Adrenal gland (tissue), 12 donors: ENCODE data around the gene SLCO2A1. TPM values are rescaled to one million over a fixed set of nuclear protein-coding genes. Genes with fewer than 3 reads are reported as not detected.

Experiments used
- DNase-seq, 7 donors: peaks; one replicate each; pipeline ENCODE4 v3.0.0-alpha.2; 2019 to 2020
- H3K27ac ChIP-seq, 5 donors: fragments of 200-600 bp; sonication (generic) in 4 of 5; 1 replicate in 3 of 5; 2 replicates in 2 of 5; pipeline versions ENCODE4 v1.5.1 to v1.8.0; 2016 to 2020; ENCODE audit warnings: mild to moderate bottlenecking in 1 of 5
- H3K27me3 ChIP-seq: fragments of 200-600 bp; 2 replicates; pipeline ENCODE4 v1.8.0; 2021
- H3K36me3 ChIP-seq, 2 donors: fragments of 200-600 bp; replicated peaks in 1 of 2; 1 replicate in 1 of 2; 2 replicates in 1 of 2; pipeline versions ENCODE4 v1.5.1 to v1.8.0; 2018 to 2022
- H3K4me1 ChIP-seq, 2 donors: fragments of 200-600 bp; replicated peaks in 1 of 2; 1 replicate in 1 of 2; 2 replicates in 1 of 2; pipeline versions ENCODE4 v1.5.1 to v1.8.0; 2018 to 2021
- H3K4me3 ChIP-seq, 4 donors: fragments of 200-600 bp; sonication (generic) in 3 of 4; one replicate each; pipeline ENCODE4 v1.5.1; 2016 to 2018
- H3K9me3 ChIP-seq, 3 donors: fragments of 200-600 bp; sonication (generic) in 1 of 3; replicated peaks in 1 of 3; 1 replicate in 2 of 3; 2 replicates in 1 of 3; pipeline versions ENCODE4 v1.5.1 to v1.8.0; 2016 to 2021
- POLR2A ChIP-seq, 2 donors: fragments of 450-650 bp; IDR thresholded peaks; one replicate each; pipeline ENCODE4 v1.6.1; 2017; ENCODE audit warnings: antibody characterized with exemption in 2 of 2, mild to moderate bottlenecking in 2 of 2, moderate library complexity in 1 of 2
- WGBS, 4 donors: extraction: QIAGEN DNeasy Blood & Tissue Kit in 2 of 4; methylation state at CpG; one replicate each; pipeline versions ENCODE4 v1.1.5 to v1.1.7; 2013 to 2017; 5-methylcytosine and 5-hydroxymethylcytosine counted together
- intact Hi-C, 2 donors: fragments of 100-400 bp; cut with DNase I; formaldehyde crosslinking; loops; one replicate each; pipeline versions ENCODE4 v1.14.1 to v1.15.0; 2022 to 2023
- polyA plus RNA-seq, 3 donors: library from polyadenylated mRNA; stranded (reverse); fragments of 200-250 nt in 2 of 3; fragments of 350-450 nt in 1 of 3; fragmentation: Illumina TruSeq in 1 of 3; extraction: RNeasy Lipid Tissue Mini Kit (QIAGEN cat#74804) in 1 of 3; gene quantifications; one replicate each; pipeline ENCODE4 v1.2.3, GENCODE V29; 2013 to 2014
- total RNA-seq, 9 donors: library from RNA; depleted of rRNA in 4 of 9; stranded (reverse); fragments of >200 nt in 4 of 9; fragments of 120-200 nt in 1 of 9; fragmentation: NEBNext Ultra II Directional in 1 of 9; extraction: Animal tissue kit (Norgen Biotek cat#: 25700) in 1 of 9; gene quantifications; one replicate each; pipeline versions ENCODE4 v1.1.0 to v1.2.4, GENCODE V29; 2013 to 2023
- TF ChIP-seq, protein P1 (sequence below), 6 experiments: fragments of 450-650 bp in 4 of 6; fragments of 200-600 bp in 2 of 6; sonication (generic) in 1 of 6; IDR thresholded peaks; 1 replicate in 5 of 6; 2 replicates in 1 of 6; pipeline versions ENCODE4 v1.5.1 to v1.8.0; 2016 to 2021; ENCODE audit warnings: antibody characterized with exemption in 6 of 6, mild to moderate bottlenecking in 2 of 6, moderate library complexity in 1 of 6
- donor health status: healthy with polysubstance abuse.
- donor health status: Bipolar disorder and iron deficiency.
- donor health status: DM: yes; HTN: yes; CAD: no.
- donor health status: DM: no; HTN: no; CAD: no.
- donor health status: DM: no; HTN: no; CAD: no.
- donor health status: DM: yes; HTN: yes; CAD: no.

SLCO2A1 gene
- total and polyA plus RNA-seq, 12 donors, result 2.3 to 141 (median 29.5) TPM

DNA sequence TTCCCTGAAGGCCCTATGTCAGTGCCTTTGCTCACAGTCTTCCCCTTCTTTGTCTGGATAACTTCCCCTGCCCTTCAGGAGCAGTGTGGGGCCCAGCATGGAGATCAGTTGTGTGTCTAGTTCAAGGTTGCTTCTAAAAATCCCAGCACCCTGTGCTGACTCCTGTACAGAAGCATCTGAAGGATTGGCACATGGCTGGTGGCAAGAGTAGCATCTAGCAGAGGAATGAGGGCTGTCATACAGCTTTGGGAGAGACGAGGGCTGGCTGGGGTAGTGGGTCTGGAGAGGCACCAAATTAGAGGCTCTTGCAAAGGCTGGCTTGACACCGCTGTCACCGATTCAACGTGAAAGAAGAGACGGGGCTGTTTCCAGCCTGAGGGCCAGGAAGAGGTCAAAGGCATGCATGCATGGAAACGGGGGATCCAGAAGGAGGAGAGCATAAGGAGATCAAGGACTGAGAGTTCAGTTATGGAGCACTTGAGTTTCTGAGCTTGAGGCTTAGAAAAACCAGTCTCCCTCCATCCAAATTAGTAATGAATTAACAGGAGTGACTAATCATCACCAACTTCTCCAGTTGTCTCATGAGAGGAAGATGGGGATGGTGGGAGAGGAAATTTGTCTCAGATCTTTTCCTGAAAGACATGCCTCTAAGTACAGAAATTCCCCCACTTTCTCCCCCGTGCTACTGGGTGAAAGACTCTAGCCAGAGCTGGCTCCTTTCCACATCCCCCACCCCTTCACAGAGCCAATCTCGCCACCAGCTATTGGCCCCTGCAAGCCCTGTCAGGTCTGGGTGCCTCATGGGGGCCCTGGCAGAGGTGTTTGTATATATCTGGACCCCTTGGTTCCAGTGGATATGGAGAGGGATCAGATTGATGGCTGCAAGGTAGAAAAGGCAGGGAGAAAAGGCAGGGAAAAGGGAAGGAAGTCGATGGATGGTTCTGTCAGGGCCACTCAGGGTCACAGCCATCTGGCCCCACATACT lies 45.9 kb downstream of the SLCO2A1 start:
- H3K4me1 ChIP-seq, result no peaks in the 10 kb centered on the region
- no peaks in the 10 kb centered on the region for H3K36me3 ChIP-seq
- 75 to 91% (median 83%) methylated on average over 9 of the region's 9 CpGs for WGBS, 4 donors
- H3K9me3 ChIP-seq, result no peaks in the 10 kb centered on the region
- TF ChIP-seq POLR2A (IDR thresholded peaks at IDR 0.05), result no peak
- TF ChIP-seq, protein P1, sequence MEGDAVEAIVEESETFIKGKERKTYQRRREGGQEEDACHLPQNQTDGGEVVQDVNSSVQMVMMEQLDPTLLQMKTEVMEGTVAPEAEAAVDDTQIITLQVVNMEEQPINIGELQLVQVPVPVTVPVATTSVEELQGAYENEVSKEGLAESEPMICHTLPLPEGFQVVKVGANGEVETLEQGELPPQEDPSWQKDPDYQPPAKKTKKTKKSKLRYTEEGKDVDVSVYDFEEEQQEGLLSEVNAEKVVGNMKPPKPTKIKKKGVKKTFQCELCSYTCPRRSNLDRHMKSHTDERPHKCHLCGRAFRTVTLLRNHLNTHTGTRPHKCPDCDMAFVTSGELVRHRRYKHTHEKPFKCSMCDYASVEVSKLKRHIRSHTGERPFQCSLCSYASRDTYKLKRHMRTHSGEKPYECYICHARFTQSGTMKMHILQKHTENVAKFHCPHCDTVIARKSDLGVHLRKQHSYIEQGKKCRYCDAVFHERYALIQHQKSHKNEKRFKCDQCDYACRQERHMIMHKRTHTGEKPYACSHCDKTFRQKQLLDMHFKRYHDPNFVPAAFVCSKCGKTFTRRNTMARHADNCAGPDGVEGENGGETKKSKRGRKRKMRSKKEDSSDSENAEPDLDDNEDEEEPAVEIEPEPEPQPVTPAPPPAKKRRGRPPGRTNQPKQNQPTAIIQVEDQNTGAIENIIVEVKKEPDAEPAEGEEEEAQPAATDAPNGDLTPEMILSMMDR (IDR thresholded peaks at IDR 0.05), result no peak
- H3K27me3 ChIP-seq, result no peaks in the 10 kb centered on the region
- no peak overlapping the region for H3K4me3 ChIP-seq
- intact Hi-C loops, result no loop called here
- H3K27ac ChIP-seq, result no peak overlapping the region
- no peak for DNase-seq

DNA sequence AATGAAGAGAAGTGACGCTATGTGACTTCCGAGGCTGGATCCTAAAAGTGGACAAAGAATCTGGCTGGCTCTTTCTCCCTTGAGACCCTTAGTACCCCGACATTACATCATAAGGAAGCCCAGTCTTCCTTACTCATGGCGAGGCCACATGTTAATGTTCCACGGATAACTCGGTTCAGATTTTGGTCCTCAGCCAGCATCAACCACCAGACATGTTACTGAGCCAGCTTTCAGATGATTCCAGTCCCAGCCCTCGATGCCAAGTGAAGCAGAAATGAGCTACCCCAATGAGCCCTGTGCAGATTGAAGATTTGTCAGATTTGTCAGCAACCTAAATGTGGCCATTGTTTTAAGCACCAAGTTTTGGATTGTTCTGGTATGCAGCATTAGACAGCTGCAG lies 46.6 kb downstream of the SLCO2A1 start:
- no peak for TF ChIP-seq POLR2A (IDR thresholded peaks at IDR 0.05)
- TF ChIP-seq, protein P1 (IDR thresholded peaks at IDR 0.05), result no peak
- no peaks in the 10 kb centered on the region for H3K9me3 ChIP-seq

DNA sequence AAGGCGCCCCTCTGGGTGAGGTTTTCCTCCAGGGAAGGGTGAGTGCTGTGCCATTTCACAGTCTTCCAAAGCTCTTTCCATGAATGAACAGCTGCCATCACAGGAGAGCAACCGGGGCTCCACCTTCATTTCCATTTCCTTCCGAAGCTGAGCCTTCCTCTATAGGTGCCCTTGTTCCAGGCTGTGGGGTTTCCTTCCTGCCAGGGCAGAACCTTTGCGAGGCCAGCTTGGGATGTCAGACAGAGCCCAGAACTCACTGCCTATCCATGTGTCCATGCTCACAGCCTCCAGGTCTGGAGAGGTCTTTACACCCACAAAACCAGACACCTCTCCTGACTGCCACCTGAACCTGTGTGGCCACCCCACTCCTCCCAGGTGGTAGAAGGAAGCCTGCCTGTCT lies 49.2 kb downstream of the SLCO2A1 start:
- H3K27ac ChIP-seq, result no peak overlapping the region
- no peaks in the 10 kb centered on the region for H3K36me3 ChIP-seq
- no peaks in the 10 kb centered on the region for H3K4me1 ChIP-seq
- TF ChIP-seq POLR2A (IDR thresholded peaks at IDR 0.05), result no peak
- TF ChIP-seq, protein P1 (IDR thresholded peaks at IDR 0.05), result no peak
- no peaks in the 10 kb centered on the region for H3K9me3 ChIP-seq
- DNase-seq, result no peak
- no peaks in the 10 kb centered on the region for H3K27me3 ChIP-seq
- no peak overlapping the region for H3K4me3 ChIP-seq
- 75 to 86% (median 83%) methylated on average over 4 of the region's 4 CpGs for WGBS, 4 donors
- intact Hi-C loops, result no loop called here

More for the DNA sequence above, 46.6 kb downstream of the SLCO2A1 start:
- DNase-seq, result no peak
- H3K27ac ChIP-seq, result no peak overlapping the region
- no peaks in the 10 kb centered on the region for H3K27me3 ChIP-seq
- H3K4me1 ChIP-seq, result no peaks in the 10 kb centered on the region
- H3K4me3 ChIP-seq, result no peak overlapping the region
- H3K36me3 ChIP-seq, result no peaks in the 10 kb centered on the region
- intact Hi-C loops, result no loop called here
- 77 to 85% (median 81%) methylated on average over 7 of the region's 7 CpGs for WGBS, 4 donors

DNA sequence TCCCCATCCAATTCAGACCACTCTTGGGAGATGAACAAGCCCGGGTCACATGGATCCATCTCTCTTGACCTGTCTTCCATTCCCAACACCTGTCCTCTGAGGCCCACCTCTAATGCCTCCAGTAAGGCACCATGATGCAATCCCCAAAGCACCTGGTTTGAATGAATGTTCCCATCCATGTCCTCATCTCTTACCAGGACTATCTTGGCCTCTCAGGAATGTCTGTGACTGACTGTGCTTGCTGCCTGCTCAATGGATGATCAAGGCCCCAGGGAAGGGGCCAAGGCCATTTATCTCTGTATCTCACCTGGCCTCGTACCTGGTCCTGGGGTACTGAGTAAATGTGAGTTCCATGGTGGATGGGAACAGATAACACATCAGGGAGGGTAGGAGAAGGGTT lies 49.7 kb downstream of the SLCO2A1 start:
- intact Hi-C loops, result no loop called here
- no peaks in the 10 kb centered on the region for H3K36me3 ChIP-seq
- no peak overlapping the region for H3K4me3 ChIP-seq
- DNase-seq, result no peak
- H3K4me1 ChIP-seq, result no peaks in the 10 kb centered on the region
- peak overlapping the region in 1 of 5 donors; percentile 63 for H3K27ac ChIP-seq
- no peaks in the 10 kb centered on the region for H3K9me3 ChIP-seq
- no peak for TF ChIP-seq POLR2A (IDR thresholded peaks at IDR 0.05)
- TF ChIP-seq, protein P1 (IDR thresholded peaks at IDR 0.05), result no peak
- no peaks in the 10 kb centered on the region for H3K27me3 ChIP-seq
- WGBS, 4 donors, result 65 to 90% (median 86%) methylated on average over 2 of the region's 2 CpGs
